T-cell (primary cell): ENCODE measurements around the gene FAF2. TPM values are rescaled to one million over a fixed set of nuclear protein-coding genes. Genes with fewer than 3 reads are reported as not detected.

Experiments used
- ATAC-seq, 4 experiments: fragments of 200-7000 bp in 3 of 4; fragments of 150-1000 bp in 1 of 4; cut with Tn5 transposase; replicated peaks in 1 of 4; 1 replicate in 3 of 4; 2 replicates in 1 of 4; pipeline ENCODE4 v1.10.0; 2021; ENCODE audit warnings: moderate library complexity in 3 of 4, mild to moderate bottlenecking in 2 of 4, moderate number of reproducible peaks in 1 of 4
- CTCF ChIA-PET, 2 donors: fragments of 300-600 bp; sonication (Branson Sonifier 250); formaldehyde crosslinking; loops; one replicate each; lab custom pipeline; 2022; ENCODE audit warnings: antibody characterized with exemption in 2 of 2; lab: Charles Lee
- POLR2A ChIA-PET, 2 donors: fragments of 300-600 bp; sonication (Branson Sonifier 250); formaldehyde crosslinking; loops; one replicate each; lab custom pipeline; 2022; ENCODE audit warnings: antibody characterized with exemption in 2 of 2; lab: Charles Lee
- DNase-seq, 35 experiments: peaks; one replicate each; pipeline versions ENCODE4 v3.0.0 to v3.0.0-alpha.2; 2013 to 2023
- H3K27ac ChIP-seq: one replicate; pipeline ENCODE4 v1.5.1; 2013; ENCODE audit warnings: low read length
- H3K27me3 ChIP-seq, 2 experiments: replicated peaks in 1 of 2; 1 replicate in 1 of 2; 2 replicates in 1 of 2; pipeline versions ENCODE4 v1.6.1 to v1.7.0; 2013; ENCODE audit warnings: low read length in 1 of 2, mixed read lengths in 1 of 2; ENCODE audit not compliant: control insufficient read depth in 2 of 2, insufficient read depth in 2 of 2; ENCODE audit errors: extremely low read depth in 1 of 2
- H3K36me3 ChIP-seq, 2 donors: 1 replicate in 1 of 2; 2 replicates in 1 of 2; pipeline versions ENCODE4 v1.6.1 to v1.7.0; 2013; ENCODE audit warnings: low read length in 1 of 2; ENCODE audit not compliant: control insufficient read depth in 2 of 2, insufficient read depth in 1 of 2; ENCODE audit errors: extremely low read depth in 1 of 2
- H3K4me1 ChIP-seq, 2 experiments: 1 replicate in 1 of 2; 2 replicates in 1 of 2; pipeline versions ENCODE4 v1.6.1 to v1.7.0; 2013; ENCODE audit warnings: low read length in 2 of 2, mixed read lengths in 1 of 2; ENCODE audit not compliant: insufficient read depth in 2 of 2, control insufficient read depth in 1 of 2; ENCODE audit errors: extremely low read depth in 1 of 2
- H3K4me3 ChIP-seq, 2 donors: 1 replicate in 1 of 2; 2 replicates in 1 of 2; pipeline versions ENCODE4 v1.5.1 to v1.7.0; 2013; ENCODE audit warnings: mild to moderate bottlenecking in 2 of 2, low read length in 1 of 2, moderate library complexity in 1 of 2; ENCODE audit not compliant: control insufficient read depth in 1 of 2; ENCODE audit errors: extremely low read depth in 1 of 2
- H3K9me3 ChIP-seq: 2 replicates; pipeline ENCODE4 v1.7.0; 2013
- H3K27ac Mint-ChIP-seq, 2 donors: one replicate each; pipeline ENCODE4 v1.8.0; 2020 to 2021; ENCODE audit warnings: mild to moderate bottlenecking in 2 of 2, mixed read lengths in 2 of 2
- H3K27me3 Mint-ChIP-seq, 2 donors: one replicate each; pipeline ENCODE4 v1.8.0; 2021 to 2022; ENCODE audit warnings: mixed read lengths in 2 of 2
- H3K36me3 Mint-ChIP-seq: one replicate; pipeline ENCODE4 v1.8.0; 2021; ENCODE audit warnings: mixed read lengths
- H3K4me1 Mint-ChIP-seq, 3 donors: one replicate each; pipeline ENCODE4 v1.8.0; 2020 to 2022; ENCODE audit warnings: mixed read lengths in 3 of 3, mild to moderate bottlenecking in 1 of 3
- H3K4me3 Mint-ChIP-seq, 3 donors: one replicate each; pipeline ENCODE4 v1.8.0; 2020 to 2022; ENCODE audit warnings: mild to moderate bottlenecking in 3 of 3, mixed read lengths in 3 of 3, moderate library complexity in 3 of 3
- H3K9me3 Mint-ChIP-seq, 3 donors: one replicate each; pipeline ENCODE4 v1.8.0; 2020 to 2022; ENCODE audit warnings: mixed read lengths in 3 of 3
- WGBS: methylation state at CpG from one replicate; pipeline ENCODE4 v1.1.5; 2013; ENCODE audit warnings: missing lambda C conversion rate; ENCODE audit not compliant: insufficient coverage; 5-methylcytosine and 5-hydroxymethylcytosine counted together
- total RNA-seq, 35 experiments: library from RNA in 6 of 35; stranded (reverse) in 6 of 35; fragments of 120-200 nt in 1 of 35; gene quantifications; one replicate each; pipeline versions ENCODE4 v1.2.1 to v1.2.4 and lab custom pipeline; 2013 to 2026

Gene FAF2
- total RNA-seq, 5 donors from 2014 or later (not counting 1 experiment from before 2014, with no cell fraction given), result 24.1 to 27.7 (median 26.2) TPM

GRCh38 chr5:176497852-176498251 is 49.7 kb downstream of the FAF2 start:
- no peaks in the 10 kb centered on the region for H3K27me3 Mint-ChIP-seq
- peaks cover 62% of the 10 kb centered on the region for H3K36me3 Mint-ChIP-seq
- no peak for DNase-seq
- no peaks in the 10 kb centered on the region for H3K4me1 ChIP-seq
- POLR2A ChIA-PET, result no interaction called here
- no peaks in the 10 kb centered on the region for H3K9me3 ChIP-seq
- no peak overlapping the region for H3K27ac Mint-ChIP-seq
- 80% methylated on average over 1 of the region's 9 CpGs for WGBS
- CTCF ChIA-PET, result no interaction called here
- ATAC-seq, result no peak
- no peak overlapping the region for H3K27ac ChIP-seq
- H3K4me1 Mint-ChIP-seq, result no peaks in the 10 kb centered on the region
- H3K36me3 ChIP-seq, result peaks cover 6 to 76% of the 10 kb centered on the region in 2 donors
- no peak overlapping the region for H3K4me3 ChIP-seq
- H3K27me3 ChIP-seq, result no peaks in the 10 kb centered on the region
- H3K4me3 Mint-ChIP-seq, result no peak overlapping the region
- no peaks in the 10 kb centered on the region for H3K9me3 Mint-ChIP-seq

- Mint-ChIP-seq H3K4me3 (no peak overlapping the region), H3K4me1 (no peaks in the 10 kb centered on the region), H3K27me3 (no peaks in the 10 kb centered on the region), H3K36me3 (peaks cover 48% of the 10 kb centered on the region), H3K9me3 (no peaks in the 10 kb centered on the region), H3K27ac (peak overlapping the region in 1 of 2 donors; percentile 16)
- POLR2A ChIA-PET, result no interaction called here
- no peak for DNase-seq
- H3K27ac ChIP-seq, result no peak overlapping the region
- H3K4me3 ChIP-seq, result no peak overlapping the region
- no peaks in the 10 kb centered on the region for H3K27me3 ChIP-seq
- H3K9me3 ChIP-seq, result no peaks in the 10 kb centered on the region
- ATAC-seq, result no peak
- CTCF ChIA-PET, result no interaction called here
- peaks cover 0 to 73% of the 10 kb centered on the region in 2 donors for H3K36me3 ChIP-seq
- H3K4me1 ChIP-seq, result no peaks in the 10 kb centered on the region
- WGBS, result 100% methylated on average over 1 of the region's 5 CpGs
Measured at GRCh38 chr5:176499273-176499672, 51.1 kb downstream of the FAF2 start.

GRCh38 chr5:176500511-176500910 is 52.3 kb downstream of the FAF2 start:
- H3K9me3 Mint-ChIP-seq, result no peaks in the 10 kb centered on the region
- H3K4me1 Mint-ChIP-seq, result no peaks in the 10 kb centered on the region
- Histone ChIP-seq H3K36me3 (peaks cover 0 to 72% of the 10 kb centered on the region in 2 donors), H3K4me3 (no peak overlapping the region), H3K27me3 (no peaks in the 10 kb centered on the region), H3K4me1 (no peaks in the 10 kb centered on the region), H3K9me3 (no peaks in the 10 kb centered on the region), H3K27ac (no peak overlapping the region)
- DNase-seq, result no peak
- WGBS, result no CpG with 5 or more reads among the region's 3 CpGs
- peaks cover 56% of the 10 kb centered on the region for H3K36me3 Mint-ChIP-seq
- POLR2A ChIA-PET, result no interaction called here
- H3K4me3 Mint-ChIP-seq, result no peak overlapping the region
- ATAC-seq, result no peak
- H3K27ac Mint-ChIP-seq, result no peak overlapping the region
- no peaks in the 10 kb centered on the region for H3K27me3 Mint-ChIP-seq
- CTCF ChIA-PET, result no interaction called here

- ATAC-seq (no peak), DNase-seq (no peak)
- Histone ChIP-seq H3K27ac (no peak overlapping the region), H3K27me3 (no peaks in the 10 kb centered on the region), H3K36me3 (peaks cover 0 to 67% of the 10 kb centered on the region in 2 donors), H3K4me1 (no peaks in the 10 kb centered on the region), H3K4me3 (no peak overlapping the region), H3K9me3 (no peaks in the 10 kb centered on the region)
- no peaks in the 10 kb centered on the region for H3K4me1 Mint-ChIP-seq
- H3K36me3 Mint-ChIP-seq, result peaks cover 55% of the 10 kb centered on the region
- ChIA-PET POLR2A (interaction anchor here in 1 of 2 donors (0.5 kb wide), 1 partner anchor 48 kb away, joined by 4 read pairs; no protein-coding TSS in a partner anchor), CTCF (no interaction called here)
- H3K27me3 Mint-ChIP-seq, result no peaks in the 10 kb centered on the region
- no CpG with 5 or more reads among the region's 1 CpG for WGBS
- no peak overlapping the region for H3K4me3 Mint-ChIP-seq
- no peaks in the 10 kb centered on the region for H3K9me3 Mint-ChIP-seq
- H3K27ac Mint-ChIP-seq, result peak overlapping the region in 1 of 2 donors; percentile 12
Measured at GRCh38 chr5:176501333-176501732, 53.1 kb downstream of the FAF2 start.

GRCh38 chr5:176503496-176503895 is 55.3 kb downstream of the FAF2 start:
- no peaks in the 10 kb centered on the region for H3K9me3 Mint-ChIP-seq
- POLR2A ChIA-PET, result no interaction called here
- CTCF ChIA-PET, result no interaction called here
- DNase-seq, result no peak
- no peaks in the 10 kb centered on the region for H3K4me1 Mint-ChIP-seq
- no peaks in the 10 kb centered on the region for H3K27me3 ChIP-seq
- no peaks in the 10 kb centered on the region for H3K4me1 ChIP-seq
- H3K4me3 Mint-ChIP-seq, result no peak overlapping the region
- no peak for ATAC-seq
- no peaks in the 10 kb centered on the region for H3K27me3 Mint-ChIP-seq
- H3K9me3 ChIP-seq, result no peaks in the 10 kb centered on the region
- H3K27ac ChIP-seq, result no peak overlapping the region
- H3K36me3 ChIP-seq, result peaks cover 0 to 70% of the 10 kb centered on the region in 2 donors
- whole genome bisulfite sequencing, result 100% methylated on average over 1 of the region's 5 CpGs
- peak overlapping the region in 1 of 2 donors; percentile 34 for H3K27ac Mint-ChIP-seq
- peaks cover 62% of the 10 kb centered on the region for H3K36me3 Mint-ChIP-seq
- no peak overlapping the region for H3K4me3 ChIP-seq

- Histone ChIP-seq H3K27ac (no peak overlapping the region), H3K4me1 (no peaks in the 10 kb centered on the region), H3K4me3 (no peak overlapping the region), H3K9me3 (no peaks in the 10 kb centered on the region), H3K27me3 (no peaks in the 10 kb centered on the region), H3K36me3 (peaks cover 9 to 49% of the 10 kb centered on the region in 2 donors)
- POLR2A ChIA-PET, result no interaction called here
- Mint-ChIP-seq H3K4me1 (peaks cover 0 to 4% (median 3%) of the 10 kb centered on the region in 3 donors), H3K27ac (peak overlapping the region in 1 of 2 donors; percentile 71), H3K9me3 (no peaks in the 10 kb centered on the region), H3K4me3 (no peak overlapping the region), H3K27me3 (no peaks in the 10 kb centered on the region), H3K36me3 (peaks cover 41% of the 10 kb centered on the region)
- CTCF ChIA-PET, result interaction anchor here in 1 of 2 donors (0.6 kb wide), 1 partner anchor 1690 kb away, joined by 5 read pairs; no protein-coding TSS in a partner anchor
- ATAC-seq (no peak), DNase-seq (no peak)
- 100% methylated on average over 2 of the region's 2 CpGs for WGBS
Measured at GRCh38 chr5:176507911-176508310, 59.7 kb downstream of the FAF2 start.

- ChIA-PET POLR2A (no interaction called here), CTCF (no interaction called here)
- no peak overlapping the region for H3K27ac ChIP-seq
- no peak overlapping the region for H3K4me3 ChIP-seq
- 91% methylated on average over 2 of the region's 4 CpGs for WGBS
- peaks cover 1 to 5% (median 3%) of the 10 kb centered on the region in 3 donors for H3K4me1 Mint-ChIP-seq
- no peaks in the 10 kb centered on the region for H3K9me3 ChIP-seq
- H3K27me3 Mint-ChIP-seq, result no peaks in the 10 kb centered on the region
- H3K4me1 ChIP-seq, result no peaks in the 10 kb centered on the region
- no peaks in the 10 kb centered on the region for H3K9me3 Mint-ChIP-seq
- H3K27ac Mint-ChIP-seq, result peak overlapping the region in 1 of 2 donors; percentile 19
- no peaks in the 10 kb centered on the region for H3K27me3 ChIP-seq
- DNase-seq (no peak), ATAC-seq (no peak)
- no peak overlapping the region for H3K4me3 Mint-ChIP-seq
- H3K36me3 ChIP-seq, result peaks cover 9 to 43% of the 10 kb centered on the region in 2 donors
- H3K36me3 Mint-ChIP-seq, result peaks cover 41% of the 10 kb centered on the region
Measured at GRCh38 chr5:176508603-176509002, 60.4 kb downstream of the FAF2 start.
